ENCODE results near the gene GLT6D1.
"Not testable (repeated sequence)": the region's sequence is repeated elsewhere in the genome, so short reads cannot be mapped to it uniquely, and the experiment has no call there.

GLT6D1 gene

GRCh38 chr9:135639196-135639595, at the start of gene GLT6D1:
TSS of gene GLT6D1 (minus strand) at chr9:135639540. CDS start at chr9:135639187, 353 bp downstream.
- peaks cover 4% of the 10 kb centered on the region for H3K27me3 Mint-ChIP-seq
- no peak within 1 kb of the TSS for H3K4me3 Mint-ChIP-seq
- intact Hi-C loops (cut with micrococcal nuclease): no loop called here

GRCh38 chr9:135689011-135689410, 49.7 kb upstream of the GLT6D1 start:
- Mint-ChIP-seq H3K9me3 (no peaks in the 10 kb centered on the region), H3K4me1 (ENCODE audit: low read depth) (no peaks in the 10 kb centered on the region), H3K27me3 (peaks cover 1% of the 10 kb centered on the region), H3K4me3 (no peak overlapping the region), H3K36me3 (ENCODE audit: low read depth) (no peaks in the 10 kb centered on the region), H3K27ac (no peak overlapping the region)
- intact Hi-C loops (cut with micrococcal nuclease): no loop called here

More at GRCh38 chr9:135639196-135639595, at the start of gene GLT6D1:
- H3K36me3 Mint-ChIP-seq (ENCODE audit: low read depth): no peaks in the 10 kb centered on the region
- H3K27ac Mint-ChIP-seq: no peak within 1 kb of the TSS
- no peaks in the 10 kb centered on the region for H3K4me1 Mint-ChIP-seq (ENCODE audit: low read depth)
- peaks cover 9% of the 10 kb centered on the region for H3K9me3 Mint-ChIP-seq

DNA sequence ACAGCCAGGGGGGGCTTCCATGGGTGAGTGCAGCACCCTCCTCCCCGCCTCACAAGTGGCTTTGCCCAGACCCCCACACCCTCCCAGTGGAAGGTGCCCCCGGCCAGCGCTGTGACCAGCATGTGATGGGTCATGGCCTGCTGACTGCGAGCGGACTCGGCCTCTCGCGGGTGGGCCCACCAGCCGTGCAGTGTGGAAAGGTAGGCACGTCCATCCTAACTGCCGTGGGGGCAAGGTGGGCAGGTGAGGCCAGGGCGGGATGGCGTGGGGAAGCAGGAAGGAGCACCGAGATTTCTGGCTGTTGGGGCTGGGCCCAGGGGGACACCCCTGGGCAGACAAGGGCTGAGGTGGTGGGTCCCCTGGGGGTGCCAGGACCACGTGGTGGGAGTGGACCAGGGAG, 47.9 kb upstream of the GLT6D1 start:
- intact Hi-C loops (cut with micrococcal nuclease): no loop called here
- no peaks in the 10 kb centered on the region for H3K36me3 Mint-ChIP-seq (ENCODE audit: low read depth)
- H3K9me3 Mint-ChIP-seq: no peaks in the 10 kb centered on the region

GRCh38 chr9:135684691-135685090, 45.4 kb upstream of the GLT6D1 start:
- H3K9me3 Mint-ChIP-seq: no peaks in the 10 kb centered on the region
- H3K27me3 Mint-ChIP-seq: peaks cover 5% of the 10 kb centered on the region
- H3K27ac Mint-ChIP-seq: no peak overlapping the region
- no peaks in the 10 kb centered on the region for H3K4me1 Mint-ChIP-seq (ENCODE audit: low read depth)
- H3K4me3 Mint-ChIP-seq: no peak overlapping the region
- H3K36me3 Mint-ChIP-seq (ENCODE audit: low read depth): no peaks in the 10 kb centered on the region
- intact Hi-C loops (cut with micrococcal nuclease): no loop called here

More for the DNA sequence above, 47.9 kb upstream of the GLT6D1 start:
- Mint-ChIP-seq H3K4me1 (ENCODE audit: low read depth) (no peaks in the 10 kb centered on the region), H3K27me3 (peaks cover 3% of the 10 kb centered on the region), H3K4me3 (no peak overlapping the region), H3K27ac (no peak overlapping the region)

DNA sequence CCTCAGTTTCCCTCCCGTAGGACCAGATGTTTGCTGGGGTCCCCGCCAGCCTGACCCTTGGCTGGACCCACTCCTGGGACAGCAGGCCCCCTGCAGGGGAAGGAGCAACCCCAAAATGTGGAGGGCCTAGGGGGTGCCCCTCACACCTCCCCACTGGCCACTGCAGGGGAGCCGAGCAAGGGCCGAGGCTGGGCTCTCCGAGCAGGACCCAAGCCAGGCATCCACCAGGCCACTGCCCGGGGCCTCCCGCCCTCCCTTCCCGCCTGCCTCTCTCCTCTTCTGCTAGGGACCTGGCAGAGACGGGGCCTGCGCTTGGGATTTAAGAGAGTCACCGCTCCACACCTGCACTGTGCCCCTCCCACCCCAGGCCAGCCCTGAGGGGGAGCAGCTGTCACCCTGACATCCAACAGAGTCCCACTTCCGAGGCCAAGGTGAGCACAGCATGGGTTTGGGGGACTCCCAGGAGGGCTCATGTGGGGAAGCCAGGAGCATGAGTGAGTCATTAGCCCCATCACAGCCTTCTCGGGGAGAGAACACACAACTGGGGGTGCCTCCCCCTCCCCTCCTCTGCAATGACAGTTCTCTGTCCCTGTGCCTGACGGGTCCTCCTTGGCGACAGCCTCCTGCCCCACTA, 44.2 kb upstream of the GLT6D1 start:
- no peaks in the 10 kb centered on the region for H3K36me3 Mint-ChIP-seq (ENCODE audit: low read depth)
- intact Hi-C loops (cut with micrococcal nuclease): no loop called here
- H3K27me3 Mint-ChIP-seq: peaks cover 5% of the 10 kb centered on the region
- H3K4me1 Mint-ChIP-seq (ENCODE audit: low read depth): no peaks in the 10 kb centered on the region
- no peak overlapping the region for H3K4me3 Mint-ChIP-seq
- no peaks in the 10 kb centered on the region for H3K9me3 Mint-ChIP-seq
- H3K27ac Mint-ChIP-seq: no peak overlapping the region

DNA sequence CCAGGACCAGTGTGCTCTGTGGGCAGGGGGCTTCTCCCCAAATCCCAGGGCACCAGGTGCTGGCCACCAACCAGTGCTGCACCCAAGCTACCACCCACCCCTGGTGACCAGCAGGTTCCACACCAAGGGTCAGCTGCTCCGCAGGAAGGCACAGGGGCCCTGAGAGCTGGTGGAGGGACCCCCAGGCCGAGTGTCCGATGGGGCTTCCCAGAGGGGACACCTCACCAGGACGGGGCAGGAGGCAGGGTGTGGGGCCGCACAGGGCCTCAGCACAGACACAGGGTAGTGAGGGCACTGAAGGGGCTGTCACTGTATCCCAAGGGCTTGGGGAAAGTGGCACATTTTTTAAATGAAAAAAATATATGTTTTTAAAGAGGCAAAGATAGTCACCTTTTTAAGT, 41.8 kb upstream of the GLT6D1 start:
- Mint-ChIP-seq H3K27ac (no peak overlapping the region), H3K4me1 (ENCODE audit: low read depth) (no peaks in the 10 kb centered on the region), H3K4me3 (no peak overlapping the region), H3K9me3 (no peaks in the 10 kb centered on the region), H3K36me3 (ENCODE audit: low read depth) (no peaks in the 10 kb centered on the region), H3K27me3 (peaks cover 4% of the 10 kb centered on the region)
- intact Hi-C loops (cut with micrococcal nuclease): no loop called here

DNA sequence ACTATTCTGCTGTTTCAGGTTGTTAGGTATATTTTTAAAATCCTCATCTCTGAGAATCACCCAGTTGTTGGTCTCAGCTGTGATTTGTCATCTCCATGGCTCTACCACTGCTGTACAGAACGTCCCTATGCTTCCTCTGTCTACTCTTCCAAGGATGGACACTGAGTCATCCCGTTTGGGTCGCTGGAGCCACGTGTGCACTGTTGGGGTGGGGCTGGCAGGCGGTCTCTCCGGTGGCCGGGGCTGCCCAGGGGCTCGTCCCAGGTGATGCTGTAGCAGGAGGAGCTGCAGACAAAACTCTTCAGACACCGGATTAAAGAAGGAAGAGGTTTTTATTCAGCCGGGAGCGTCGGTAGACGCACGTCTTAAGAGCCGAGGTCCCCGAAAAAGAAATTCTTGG, 40.7 kb upstream of the GLT6D1 start:
- Mint-ChIP-seq H3K36me3 (ENCODE audit: low read depth) (no peaks in the 10 kb centered on the region), H3K4me1 (ENCODE audit: low read depth) (no peaks in the 10 kb centered on the region), H3K4me3 (no peak overlapping the region), H3K27me3 (peaks cover 5% of the 10 kb centered on the region), H3K9me3 (no peaks in the 10 kb centered on the region), H3K27ac (no peak overlapping the region)
- intact Hi-C loops (cut with micrococcal nuclease): no loop called here

- intact Hi-C loops (cut with micrococcal nuclease): no loop called here
- Mint-ChIP-seq H3K27ac (no peak overlapping the region), H3K27me3 (peaks cover 5% of the 10 kb centered on the region), H3K4me1 (ENCODE audit: low read depth) (no peaks in the 10 kb centered on the region), H3K4me3 (no peak overlapping the region), H3K9me3 (no peaks in the 10 kb centered on the region), H3K36me3 (ENCODE audit: low read depth) (no peaks in the 10 kb centered on the region)
Measured at GRCh38 chr9:135678236-135679017, 39.1 kb upstream of the GLT6D1 start.

DNA sequence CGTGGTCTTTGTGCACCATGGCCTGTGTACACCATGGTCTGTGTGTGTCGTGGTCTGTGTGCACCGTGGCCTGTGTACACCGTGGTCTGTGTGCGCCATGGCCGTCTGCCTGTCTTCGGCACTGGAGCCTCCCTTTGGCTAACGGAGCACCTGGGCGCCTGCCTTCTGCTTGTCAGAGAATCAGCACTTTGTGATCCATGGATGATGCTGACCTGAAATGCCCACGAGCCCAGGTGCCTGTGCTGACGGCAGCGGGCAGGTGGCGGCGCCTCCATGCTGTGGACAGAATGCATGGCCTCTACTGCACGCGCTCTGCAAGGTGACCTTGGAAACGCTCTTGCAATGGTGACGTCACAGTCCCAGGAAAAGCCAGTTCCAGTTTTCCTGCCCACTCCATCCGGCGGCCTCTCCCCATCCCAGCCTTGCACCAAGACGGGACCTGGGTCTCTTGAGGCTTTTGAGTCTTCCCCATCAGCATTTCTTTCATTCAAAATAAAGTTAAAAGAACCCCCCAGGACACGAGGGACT, 38.4 kb upstream of the GLT6D1 start:
- Mint-ChIP-seq H3K36me3 (ENCODE audit: low read depth) (no peaks in the 10 kb centered on the region), H3K27me3 (peaks cover 5% of the 10 kb centered on the region), H3K4me1 (ENCODE audit: low read depth) (no peaks in the 10 kb centered on the region), H3K4me3 (no peak overlapping the region), H3K27ac (no peak overlapping the region), H3K9me3 (no peaks in the 10 kb centered on the region)
- intact Hi-C loops (cut with micrococcal nuclease): no loop called here

DNA sequence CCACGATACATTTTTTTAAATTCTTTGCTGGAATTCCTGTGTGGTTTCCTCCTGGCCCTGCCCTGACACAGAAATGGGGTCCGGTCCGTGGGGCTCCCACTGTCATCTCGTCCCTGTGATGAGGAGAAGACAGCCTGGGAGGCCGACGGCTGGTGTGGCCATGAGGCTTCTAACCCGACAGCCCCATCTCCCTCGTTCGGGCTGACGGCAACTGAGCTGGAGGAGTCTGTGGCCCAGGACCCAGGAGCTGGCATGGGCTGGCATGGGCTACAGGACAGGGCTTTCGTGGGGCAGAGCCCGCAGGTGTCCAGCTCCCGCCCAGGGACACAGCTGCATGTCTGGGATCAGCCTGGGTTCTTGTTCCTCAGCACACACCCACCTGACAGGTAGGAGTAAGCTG, 37.6 kb upstream of the GLT6D1 start:
- no peaks in the 10 kb centered on the region for H3K36me3 Mint-ChIP-seq (ENCODE audit: low read depth)
- peaks cover 5% of the 10 kb centered on the region for H3K27me3 Mint-ChIP-seq
- H3K4me3 Mint-ChIP-seq: no peak overlapping the region
- no peaks in the 10 kb centered on the region for H3K9me3 Mint-ChIP-seq
- H3K27ac Mint-ChIP-seq: no peak overlapping the region
- intact Hi-C loops (cut with micrococcal nuclease): no loop called here
- H3K4me1 Mint-ChIP-seq (ENCODE audit: low read depth): no peaks in the 10 kb centered on the region

DNA sequence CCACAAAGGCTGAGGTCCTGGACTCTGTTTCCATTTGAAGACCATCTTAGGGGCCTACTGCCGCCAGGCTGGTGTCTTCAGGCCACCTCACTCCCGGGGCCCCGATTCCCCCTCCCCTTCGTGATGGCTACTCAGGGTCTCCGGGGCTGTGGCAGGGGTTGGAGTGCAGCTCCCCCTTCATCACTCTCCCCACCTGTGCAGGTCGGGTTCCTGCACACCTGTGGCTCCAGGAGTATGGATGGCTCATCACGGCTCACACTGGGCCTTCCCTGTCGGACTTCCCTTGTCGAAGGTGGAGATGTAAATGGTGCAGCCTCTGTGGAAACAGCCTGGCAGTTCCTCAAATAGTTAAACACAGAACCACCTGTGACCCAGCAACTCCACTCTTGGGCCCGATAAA, 35.6 kb upstream of the GLT6D1 start:
- no peak overlapping the region for H3K27ac Mint-ChIP-seq
- H3K36me3 Mint-ChIP-seq (ENCODE audit: low read depth): no peaks in the 10 kb centered on the region
- H3K27me3 Mint-ChIP-seq: peaks cover 3% of the 10 kb centered on the region
- H3K4me3 Mint-ChIP-seq: no peak overlapping the region
- no peaks in the 10 kb centered on the region for H3K4me1 Mint-ChIP-seq (ENCODE audit: low read depth)
- H3K9me3 Mint-ChIP-seq: no peaks in the 10 kb centered on the region
- intact Hi-C loops (cut with micrococcal nuclease): no loop called here

GRCh38 chr9:135673941-135674340, 34.6 kb upstream of the GLT6D1 start:
- Mint-ChIP-seq H3K27me3 (peaks cover 3% of the 10 kb centered on the region), H3K36me3 (ENCODE audit: low read depth) (no peaks in the 10 kb centered on the region), H3K27ac (no peak overlapping the region), H3K4me1 (ENCODE audit: low read depth) (no peaks in the 10 kb centered on the region), H3K9me3 (no peaks in the 10 kb centered on the region), H3K4me3 (no peak overlapping the region)
- intact Hi-C loops (cut with micrococcal nuclease): no loop called here

- H3K4me3 Mint-ChIP-seq: not testable (repeated sequence)
Measured at GRCh38 chr9:135672786-135673185, 33.4 kb upstream of the GLT6D1 start.

DNA sequence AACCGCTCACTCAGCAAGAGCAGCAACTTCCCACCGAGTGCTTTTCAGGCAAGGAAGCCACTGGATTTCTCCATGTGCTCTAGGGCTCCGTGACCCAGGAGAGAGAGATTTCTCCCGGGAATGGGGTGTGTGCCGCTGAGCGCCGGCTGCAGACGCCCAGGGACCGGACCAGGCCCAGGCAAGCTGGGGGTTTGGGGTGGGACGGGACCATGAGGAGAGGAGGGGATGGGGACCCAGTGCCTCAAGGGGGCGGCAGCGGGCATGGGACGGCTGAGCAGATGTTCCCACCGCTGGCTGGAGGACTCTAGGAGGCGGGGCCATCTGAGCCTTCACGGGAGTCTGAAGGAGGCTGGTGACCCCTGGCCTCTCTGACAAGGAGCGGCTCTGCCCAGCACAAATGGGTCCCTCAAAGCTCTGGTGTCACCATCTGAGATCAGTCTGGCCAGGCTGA, 32.3 kb upstream of the GLT6D1 start:
- H3K9me3 Mint-ChIP-seq: no peaks in the 10 kb centered on the region
- H3K27me3 Mint-ChIP-seq: peaks cover 3% of the 10 kb centered on the region
- no peak overlapping the region for H3K27ac Mint-ChIP-seq
- H3K4me1 Mint-ChIP-seq (ENCODE audit: low read depth): no peaks in the 10 kb centered on the region
- H3K4me3 Mint-ChIP-seq: no peak overlapping the region
- intact Hi-C loops (cut with micrococcal nuclease): no loop called here
- no peaks in the 10 kb centered on the region for H3K36me3 Mint-ChIP-seq (ENCODE audit: low read depth)

More at GRCh38 chr9:135672786-135673185, 33.4 kb upstream of the GLT6D1 start:
- H3K27me3 Mint-ChIP-seq; H3K4me1 Mint-ChIP-seq (ENCODE audit: low read depth); H3K27ac Mint-ChIP-seq; H3K36me3 Mint-ChIP-seq (ENCODE audit: low read depth); intact Hi-C loops (cut with micrococcal nuclease); H3K9me3 Mint-ChIP-seq: not testable (repeated sequence)
